DMS53 treated with DMSO at 0.1 percent for 48 hours (cell line): ENCODE results near the gene CCDC178.
"Not testable (repeated sequence)": the region's sequence is repeated elsewhere in the genome, so short reads cannot be mapped to it uniquely, and the experiment has no call there.

Source experiments
- DNase-seq: peaks from one replicate; lab custom pipeline; 2025; ENCODE audit not compliant: unreplicated experiment; lab: John Stamatoyannopoulos, UW

CCDC178 gene

GRCh38 chr18:33231474-33232317, 208.8 kb downstream of the CCDC178 start:
- peak; percentile 88 for DNase-seq

- no peak for DNase-seq
These were observed 228.2 kb downstream of the CCDC178 start for GRCh38 chr18:33212363-33212762.

GRCh38 chr18:33210575-33211189, 229.8 kb downstream of the CCDC178 start:
- peak; percentile 78 for DNase-seq

GRCh38 chr18:33205777-33206176, 234.7 kb downstream of the CCDC178 start:
- no peak for DNase-seq

GRCh38 chr18:33201509-33201926, 239.0 kb downstream of the CCDC178 start:
- peak; percentile 25 for DNase-seq

- DNase-seq = no peak
These were observed 244.7 kb downstream of the CCDC178 start for GRCh38 chr18:33195795-33196194.

GRCh38 chr18:33194793-33195192, 245.7 kb downstream of the CCDC178 start:
- no peak for DNase-seq

- no peak for DNase-seq
These were observed 255.6 kb downstream of the CCDC178 start for GRCh38 chr18:33184958-33185357.

- no peak for DNase-seq
These were observed 256.3 kb downstream of the CCDC178 start for GRCh38 chr18:33184175-33184574.

- DNase-seq = no peak
These were observed 257.4 kb downstream of the CCDC178 start for GRCh38 chr18:33183136-33183535.

GRCh38 chr18:33181016-33181415, 259.5 kb downstream of the CCDC178 start:
- DNase-seq = peak; percentile 45

- no peak for DNase-seq
These were observed 271.3 kb downstream of the CCDC178 start for GRCh38 chr18:33169218-33169617.

- not testable (repeated sequence) for DNase-seq
These were observed 276.4 kb downstream of the CCDC178 start for GRCh38 chr18:33164121-33164520.

GRCh38 chr18:33161131-33161530, 279.4 kb downstream of the CCDC178 start:
- no peak for DNase-seq

GRCh38 chr18:33159151-33159550, 281.4 kb downstream of the CCDC178 start:
- DNase-seq = no peak

- DNase-seq = no peak
These were observed 282.6 kb downstream of the CCDC178 start for GRCh38 chr18:33157893-33158292.

- DNase-seq = no peak
These were observed 283.5 kb downstream of the CCDC178 start for GRCh38 chr18:33156906-33157470.

GRCh38 chr18:33154049-33154448, 286.5 kb downstream of the CCDC178 start:
- no peak for DNase-seq

- no peak for DNase-seq
These were observed 288.1 kb downstream of the CCDC178 start for GRCh38 chr18:33152376-33152775.

GRCh38 chr18:33147811-33148210, 292.7 kb downstream of the CCDC178 start:
- DNase-seq = not testable (repeated sequence)

- no peak for DNase-seq
These were observed 294.5 kb downstream of the CCDC178 start for GRCh38 chr18:33146014-33146413.
